ENCODE results near the gene PPP1R14D.

Gene PPP1R14D

GRCh38 chr15:40785164-40785563, 43.3 kb downstream of the PPP1R14D start:
- DNase-seq, result no peak
- H3F3A ChIP-seq (ENCODE audit: insufficient read depth, low read length), result no peaks in the 10 kb centered on the region
- no peak overlapping the region for H2AFZ ChIP-seq (ENCODE audit: low read length)
- H3K27me3 ChIP-seq (replicated peaks; ENCODE audit: insufficient read depth, low read length), result no peaks in the 10 kb centered on the region
- peaks cover 4% of the 10 kb centered on the region; the same call in 1 of the 2 replicates for H3K4me1 ChIP-seq (ENCODE audit: low read length)
- no peaks in the 10 kb centered on the region for H3K9me3 ChIP-seq (replicated peaks; ENCODE audit: insufficient read depth, low read length)
- no peak for TF ChIP-seq CTCF (IDR thresholded peaks at IDR 0.05; ENCODE audit: low read length)
- no peak for TF ChIP-seq EZH2 (optimal IDR thresholded peaks at IDR 0.05; ENCODE audit: low read depth, low read length)
- no peak for TF ChIP-seq EZH2phosphoT487 (IDR thresholded peaks at IDR 0.05; ENCODE audit: low read length)
- no peaks in the 10 kb centered on the region for H3K79me2 ChIP-seq (ENCODE audit: low read length)
- no peak overlapping the region for H3K4me3 ChIP-seq (ENCODE audit: low read length)
- H3K4me2 ChIP-seq (ENCODE audit: low read depth, low read length), result no peak overlapping the region
- H3K9me2 ChIP-seq (replicated peaks; ENCODE audit: insufficient read depth, low read length), result no peaks in the 10 kb centered on the region
- H3K27ac ChIP-seq (ENCODE audit: low read length), result no peak overlapping the region
- no peak overlapping the region for H3K9ac ChIP-seq (ENCODE audit: low read length)
- no peaks in the 10 kb centered on the region for H3K36me3 ChIP-seq (replicated peaks; ENCODE audit: insufficient read depth, low read length)
- no peaks in the 10 kb centered on the region for H4K20me1 ChIP-seq (ENCODE audit: insufficient read depth, low read length)

- Histone ChIP-seq H4K20me1 (ENCODE audit: insufficient read depth, low read length) (no peaks in the 10 kb centered on the region), H2AFZ (ENCODE audit: low read length) (no peak overlapping the region), H3K27ac (ENCODE audit: low read length) (no peak overlapping the region)
Measured at GRCh38 chr15:40782609-40783227, 45.8 kb downstream of the PPP1R14D start.

GRCh38 chr15:40776537-40777141, 51.9 kb downstream of the PPP1R14D start:
- H3K9me3 ChIP-seq (replicated peaks; ENCODE audit: insufficient read depth, low read length), result no peaks in the 10 kb centered on the region
- H3K27ac ChIP-seq (ENCODE audit: low read length), result peak overlapping the region; percentile 25; the same call in 1 of the 2 replicates
- no peak overlapping the region for H2AFZ ChIP-seq (ENCODE audit: low read length)
- peaks cover 19% of the 10 kb centered on the region for H3K4me1 ChIP-seq (ENCODE audit: low read length)
- H3K9me2 ChIP-seq (replicated peaks; ENCODE audit: insufficient read depth, low read length), result no peaks in the 10 kb centered on the region
- no peaks in the 10 kb centered on the region for H4K20me1 ChIP-seq (ENCODE audit: insufficient read depth, low read length)
- H3K79me2 ChIP-seq (ENCODE audit: low read length), result no peaks in the 10 kb centered on the region
- no peaks in the 10 kb centered on the region for H3K27me3 ChIP-seq (replicated peaks; ENCODE audit: insufficient read depth, low read length)
- TF ChIP-seq EZH2 (optimal IDR thresholded peaks at IDR 0.05; ENCODE audit: low read depth, low read length), result no peak
- TF ChIP-seq CTCF (IDR thresholded peaks at IDR 0.05; ENCODE audit: low read length), result no peak
- TF ChIP-seq EZH2phosphoT487 (IDR thresholded peaks at IDR 0.05; ENCODE audit: low read length), result no peak
- DNase-seq, result peak; percentile 82
- no peak overlapping the region for H3K4me3 ChIP-seq (ENCODE audit: low read length)
- H3K9ac ChIP-seq (ENCODE audit: low read length), result no peak overlapping the region
- no peaks in the 10 kb centered on the region for H3K36me3 ChIP-seq (replicated peaks; ENCODE audit: insufficient read depth, low read length)
- peak overlapping the region; percentile 38; the same call in 1 of the 2 replicates for H3K4me2 ChIP-seq (ENCODE audit: low read depth, low read length)
- no peaks in the 10 kb centered on the region for H3F3A ChIP-seq (ENCODE audit: insufficient read depth, low read length)

More at GRCh38 chr15:40782609-40783227, 45.8 kb downstream of the PPP1R14D start:
- Histone ChIP-seq H3K9me3 (replicated peaks; ENCODE audit: insufficient read depth, low read length) (no peaks in the 10 kb centered on the region), H3K9ac (ENCODE audit: low read length) (no peak overlapping the region), H3K27me3 (replicated peaks; ENCODE audit: insufficient read depth, low read length) (no peaks in the 10 kb centered on the region), H3F3A (ENCODE audit: insufficient read depth, low read length) (no peaks in the 10 kb centered on the region), H3K4me3 (ENCODE audit: low read length) (no peak overlapping the region), H3K9me2 (replicated peaks; ENCODE audit: insufficient read depth, low read length) (no peaks in the 10 kb centered on the region), H3K36me3 (replicated peaks; ENCODE audit: insufficient read depth, low read length) (no peaks in the 10 kb centered on the region), H3K4me2 (ENCODE audit: low read depth, low read length) (peak overlapping the region; percentile 33; the same call in 1 of the 2 replicates), H3K79me2 (ENCODE audit: low read length) (no peaks in the 10 kb centered on the region), H3K4me1 (ENCODE audit: low read length) (peaks cover 13% of the 10 kb centered on the region; the same call in 1 of the 2 replicates)
- DNase-seq, result peak; percentile 91
- no peak for TF ChIP-seq EZH2phosphoT487 (IDR thresholded peaks at IDR 0.05; ENCODE audit: low read length)
- TF ChIP-seq CTCF (IDR thresholded peaks at IDR 0.05; ENCODE audit: low read length), result peak; percentile 96

Measured in MM.1S (cell line).